ENCODE results near the gene NFKBIZ.

DNA sequence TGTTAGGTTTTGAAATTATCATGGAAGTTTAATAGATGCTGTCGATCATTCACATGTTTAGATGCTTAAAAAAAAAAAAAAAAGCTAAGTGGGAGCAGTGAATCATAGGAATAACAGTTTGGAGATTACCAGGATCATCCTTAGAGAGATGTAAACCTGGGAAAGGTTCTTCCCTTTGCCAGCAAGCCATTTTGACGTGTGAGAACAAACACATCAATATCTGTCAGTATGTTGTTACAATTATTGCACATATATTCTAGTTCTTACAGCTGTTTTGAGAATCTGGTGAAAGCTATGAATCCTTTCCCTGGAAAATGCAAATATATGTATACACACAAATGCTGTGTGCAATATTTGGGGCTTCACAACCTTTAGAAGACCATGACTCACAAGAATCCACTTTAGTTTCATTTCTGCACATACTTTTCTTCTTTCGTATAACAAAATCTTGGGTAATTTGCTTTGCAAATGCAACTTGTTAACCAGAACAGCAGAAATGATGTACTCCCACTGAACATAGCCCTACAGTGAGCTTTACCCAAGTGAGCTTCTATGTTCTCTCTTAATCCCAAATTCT is 12.0 kb downstream of the NFKBIZ start:
- TF ChIP-seq TCF12 (IDR thresholded peaks at IDR 0.05; ENCODE audit: low read depth) (no peak), EGR1 (IDR thresholded peaks at IDR 0.05) (no peak), CEBPB (IDR thresholded peaks at IDR 0.05) (no peak), CREB1 (IDR thresholded peaks at IDR 0.05; ENCODE audit: low read depth) (no peak), TAF1 (IDR thresholded peaks at IDR 0.05; ENCODE audit: low read depth) (no peak)
